Measurements from ENCODE around the gene HOXC9. TPM values are rescaled to one million over a fixed set of nuclear protein-coding genes. Genes with fewer than 3 reads are reported as not detected.
A peak's percentile ranks its signal among the peaks of the same experiment; 100 is the strongest.

The HOXC9 gene
- total and polyA plus RNA-seq, 2 donors, result 0.73 to 1.8 TPM

GRCh38 chr12:53994009-53994263 is 6.0 kb upstream of the HOXC9 start:
- Histone ChIP-seq H3K4me1 (ENCODE audit: insufficient read depth) (no peaks in the 10 kb centered on the region), H3K36me3 (ENCODE audit: insufficient read depth) (no peaks in the 10 kb centered on the region), H3K4me3 (ENCODE audit: low read depth, low read length) (no peak overlapping the region), H3K27ac (ENCODE audit: low read depth) (no peak overlapping the region)
- no peak for DNase-seq (ENCODE audit: extremely low spot score)
- 26% methylated on average over 19 of the region's 19 CpGs for WGBS

- Histone ChIP-seq H3K4me3 (ENCODE audit: low read depth, low read length) (peak overlapping the region; percentile 7), H3K27ac (ENCODE audit: low read depth) (no peak overlapping the region), H3K36me3 (ENCODE audit: insufficient read depth) (no peaks in the 10 kb centered on the region), H3K4me1 (ENCODE audit: insufficient read depth) (no peaks in the 10 kb centered on the region)
- WGBS, result 15% methylated on average over 60 of the region's 60 CpGs
- no peak for DNase-seq (ENCODE audit: extremely low spot score)
Observed at GRCh38 chr12:53994264-53995001, 5.5 kb upstream of the HOXC9 start.

- H3K4me3 ChIP-seq (ENCODE audit: low read depth, low read length), result peak overlapping the region; percentile 39
- DNase-seq (ENCODE audit: extremely low spot score), result no peak
- no peaks in the 10 kb centered on the region for H3K36me3 ChIP-seq (ENCODE audit: insufficient read depth)
- no peaks in the 10 kb centered on the region for H3K4me1 ChIP-seq (ENCODE audit: insufficient read depth)
- WGBS, result 19% methylated on average over 17 of the region's 17 CpGs
- no peak overlapping the region for H3K27ac ChIP-seq (ENCODE audit: low read depth)
Observed at GRCh38 chr12:53995002-53995377, 5.0 kb upstream of the HOXC9 start.

GRCh38 chr12:53995378-53996239 is 4.4 kb upstream of the HOXC9 start:
- 26% methylated on average over 48 of the region's 48 CpGs for WGBS
- H3K36me3 ChIP-seq (ENCODE audit: insufficient read depth), result no peaks in the 10 kb centered on the region
- peak overlapping the region; percentile 39 for H3K4me3 ChIP-seq (ENCODE audit: low read depth, low read length)
- DNase-seq (ENCODE audit: extremely low spot score), result no peak
- no peak overlapping the region for H3K27ac ChIP-seq (ENCODE audit: low read depth)
- no peaks in the 10 kb centered on the region for H3K4me1 ChIP-seq (ENCODE audit: insufficient read depth)

- Histone ChIP-seq H3K27ac (ENCODE audit: low read depth) (no peak overlapping the region), H3K4me3 (ENCODE audit: low read depth, low read length) (no peak overlapping the region), H3K4me1 (ENCODE audit: insufficient read depth) (no peaks in the 10 kb centered on the region), H3K36me3 (ENCODE audit: insufficient read depth) (no peaks in the 10 kb centered on the region)
- DNase-seq (ENCODE audit: extremely low spot score), result no peak
- WGBS, result 73% methylated on average over 29 of the region's 29 CpGs
Observed at GRCh38 chr12:53996240-53997203, 3.4 kb upstream of the HOXC9 start.

GRCh38 chr12:53997204-53998109 is 2.5 kb upstream of the HOXC9 start:
- no peaks in the 10 kb centered on the region for H3K36me3 ChIP-seq (ENCODE audit: insufficient read depth)
- H3K27ac ChIP-seq (ENCODE audit: low read depth), result no peak overlapping the region
- no peaks in the 10 kb centered on the region for H3K4me1 ChIP-seq (ENCODE audit: insufficient read depth)
- H3K4me3 ChIP-seq (ENCODE audit: low read depth, low read length), result no peak overlapping the region
- 31% methylated on average over 35 of the region's 35 CpGs for WGBS
- DNase-seq (ENCODE audit: extremely low spot score), result no peak

- Histone ChIP-seq H3K4me3 (ENCODE audit: low read depth, low read length) (no peak overlapping the region), H3K4me1 (ENCODE audit: insufficient read depth) (no peaks in the 10 kb centered on the region), H3K27ac (ENCODE audit: low read depth) (no peak overlapping the region), H3K36me3 (ENCODE audit: insufficient read depth) (no peaks in the 10 kb centered on the region)
- no peak for DNase-seq (ENCODE audit: extremely low spot score)
- WGBS, result 28% methylated on average over 11 of the region's 11 CpGs
Observed at GRCh38 chr12:53998110-53998899, 1.7 kb upstream of the HOXC9 start.

- H3K4me1 ChIP-seq (ENCODE audit: insufficient read depth), result no peaks in the 10 kb centered on the region
- no peak overlapping the region for H3K27ac ChIP-seq (ENCODE audit: low read depth)
- H3K4me3 ChIP-seq (ENCODE audit: low read depth, low read length), result no peak overlapping the region
- DNase-seq (ENCODE audit: extremely low spot score), result no peak
- 12% methylated on average over 13 of the region's 13 CpGs for WGBS
- H3K36me3 ChIP-seq (ENCODE audit: insufficient read depth), result no peaks in the 10 kb centered on the region
Observed at GRCh38 chr12:53998900-53999236, 1.1 kb upstream of the HOXC9 start.

- peak overlapping the region; percentile 29 for H3K4me3 ChIP-seq (ENCODE audit: low read depth, low read length)
- H3K36me3 ChIP-seq (ENCODE audit: insufficient read depth), result no peaks in the 10 kb centered on the region
- no peaks in the 10 kb centered on the region for H3K4me1 ChIP-seq (ENCODE audit: insufficient read depth)
- DNase-seq (ENCODE audit: extremely low spot score), result no peak
- no peak overlapping the region for H3K27ac ChIP-seq (ENCODE audit: low read depth)
- 2% methylated on average over 35 of the region's 35 CpGs for WGBS
Observed at GRCh38 chr12:53999559-54000115, 324 bp upstream of the HOXC9 start.

- H3K4me3 ChIP-seq (ENCODE audit: low read depth, low read length), result no peak overlapping the region
- no peaks in the 10 kb centered on the region for H3K4me1 ChIP-seq (ENCODE audit: insufficient read depth)
- 52% methylated on average over 8 of the region's 8 CpGs for WGBS
- no peak for DNase-seq (ENCODE audit: extremely low spot score)
- H3K36me3 ChIP-seq (ENCODE audit: insufficient read depth), result no peaks in the 10 kb centered on the region
- H3K27ac ChIP-seq (ENCODE audit: low read depth), result no peak overlapping the region
Observed at GRCh38 chr12:54001283-54002187, 1.6 kb downstream of the HOXC9 start.

GRCh38 chr12:54002278-54002914 is 2.4 kb downstream of the HOXC9 start:
- Histone ChIP-seq H3K4me3 (ENCODE audit: low read depth, low read length) (no peak overlapping the region), H3K4me1 (ENCODE audit: insufficient read depth) (no peaks in the 10 kb centered on the region), H3K27ac (ENCODE audit: low read depth) (no peak overlapping the region), H3K36me3 (ENCODE audit: insufficient read depth) (no peaks in the 10 kb centered on the region)
- DNase-seq (ENCODE audit: extremely low spot score), result no peak
- 49% methylated on average over 19 of the region's 19 CpGs for WGBS
